Right ventricle myocardium inferior (tissue), 1 donor: ENCODE measurements around the gene KLHL9. TPM values are rescaled to one million over a fixed set of nuclear protein-coding genes. Genes with fewer than 3 reads are reported as not detected.

Source experiments
- total RNA-seq: library from RNA; stranded (reverse); fragmentation: NEBNext Ultra II Directional; extraction: Animal tissue kit (Norgen Biotek cat#: 25700); gene quantifications from one replicate; pipeline ENCODE4 v1.2.1, GENCODE V29; 2021
- donor health status: DM: no; HTN: yes; CAD: no; lungs with severe emphysema.

KLHL9 gene
- total RNA-seq, 1 donor from 2014 or later = 12.2 TPM

Other genes starting within 250 kb of the KLHL9 start
- not detected for gene IFNW1, start 193.6 kb downstream of the KLHL9 start, total RNA-seq
- not detected for gene IFNA21, start 168.7 kb downstream of the KLHL9 start, total RNA-seq
- gene IFNA4, start 147.8 kb downstream of the KLHL9 start, total RNA-seq = not detected
- not detected for gene IFNA7, start 133.2 kb downstream of the KLHL9 start, total RNA-seq
- not detected for gene IFNA10, start 128.3 kb downstream of the KLHL9 start, total RNA-seq
- gene IFNA16, start 118.1 kb downstream of the KLHL9 start, total RNA-seq = not detected
- gene IFNA17, start 107.2 kb downstream of the KLHL9 start, total RNA-seq = not detected
- gene IFNA14, start 95.4 kb downstream of the KLHL9 start, total RNA-seq = not detected
- gene IFNA5, start 30.1 kb downstream of the KLHL9 start, total RNA-seq = not detected
- not detected for gene IFNA6, start 15.5 kb upstream of the KLHL9 start, total RNA-seq
- gene IFNA13, start 32.7 kb upstream of the KLHL9 start, total RNA-seq = not detected
- gene IFNA2, start 50.0 kb upstream of the KLHL9 start, total RNA-seq = not detected
- not detected for gene IFNA8, start 73.7 kb upstream of the KLHL9 start, total RNA-seq
- gene IFNA1, start 105.0 kb upstream of the KLHL9 start, total RNA-seq = not detected
- not detected for gene IFNE, start 146.9 kb upstream of the KLHL9 start, total RNA-seq